ENCODE data around the gene NANS.
A peak's percentile ranks its signal among the peaks of the same experiment; 100 is the strongest.
"Not testable (repeated sequence)": the region's sequence is repeated elsewhere in the genome, so short reads cannot be mapped to it uniquely, and the experiment has no call there.

Gene NANS

DNA sequence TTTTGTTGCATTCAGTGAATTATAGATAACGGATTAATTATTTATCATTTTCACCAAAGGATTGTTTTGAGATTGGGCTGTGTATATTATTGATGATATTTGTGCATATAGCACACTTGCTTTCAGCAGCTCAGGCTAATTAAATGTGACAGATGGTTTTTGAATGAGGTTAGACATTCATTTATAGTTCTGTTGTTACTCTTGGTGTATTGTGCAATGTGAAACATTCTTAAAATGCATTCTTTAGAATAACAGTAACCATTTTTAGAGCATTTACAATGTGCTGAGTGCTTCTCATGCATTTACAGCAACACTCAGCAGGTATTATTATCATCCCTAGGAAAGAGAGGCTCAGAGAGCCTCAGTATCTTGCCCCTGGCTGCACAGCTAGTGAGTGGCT is 23.8 kb downstream of the NANS start:
- ATAC-seq = no peak

DNA sequence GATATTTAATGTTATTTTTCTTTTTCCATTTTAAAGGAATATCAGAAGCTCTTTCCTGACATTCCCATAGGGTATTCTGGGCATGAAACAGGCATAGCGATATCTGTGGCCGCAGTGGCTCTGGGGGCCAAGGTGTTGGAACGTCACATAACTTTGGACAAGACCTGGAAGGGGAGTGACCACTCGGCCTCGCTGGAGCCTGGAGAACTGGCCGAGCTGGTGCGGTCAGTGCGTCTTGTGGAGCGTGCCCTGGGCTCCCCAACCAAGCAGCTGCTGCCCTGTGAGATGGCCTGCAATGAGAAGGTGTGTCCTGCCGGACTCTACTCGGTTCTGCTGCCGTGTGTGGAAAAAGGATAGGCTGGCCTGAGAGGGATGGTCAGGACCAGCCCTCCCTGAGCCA is 24.2 kb downstream of the NANS start:
- ATAC-seq = no peak

DNA sequence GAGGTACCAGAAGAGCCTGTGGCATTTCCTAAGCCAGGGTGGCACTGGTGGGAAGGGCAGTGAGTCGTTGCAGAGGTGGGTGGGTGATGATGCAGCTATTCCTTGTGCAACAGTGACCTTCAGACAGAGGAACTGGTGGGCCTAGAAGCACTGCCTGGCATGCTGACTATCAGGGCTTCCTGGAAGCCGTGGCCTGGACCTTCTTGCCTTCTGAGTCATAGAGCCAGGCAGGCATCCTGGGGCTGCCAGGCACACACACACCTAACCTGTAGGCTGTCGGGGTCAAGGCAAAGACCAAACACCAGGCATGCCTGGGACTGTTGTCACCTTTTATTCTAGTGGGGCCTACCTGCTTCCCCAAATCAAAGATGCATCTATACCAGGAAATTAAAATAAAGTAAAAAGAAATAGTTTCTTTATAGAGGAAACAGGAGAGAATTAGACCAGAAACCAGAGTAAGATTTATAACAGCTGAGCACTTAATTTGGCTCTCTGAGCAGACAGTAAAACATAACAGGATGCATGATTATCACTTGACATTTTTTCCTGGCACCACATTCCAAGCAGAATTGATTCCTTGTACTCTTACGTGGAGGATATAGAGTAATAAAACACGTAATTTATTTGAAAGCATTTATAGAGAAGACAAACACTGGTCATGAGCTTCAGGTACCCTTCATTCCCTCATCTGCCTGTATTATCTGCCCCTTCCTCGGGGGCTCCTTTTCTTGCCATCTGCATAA is 25.1 kb downstream of the NANS start:
- ATAC-seq = peak; percentile 82 to 84

DNA sequence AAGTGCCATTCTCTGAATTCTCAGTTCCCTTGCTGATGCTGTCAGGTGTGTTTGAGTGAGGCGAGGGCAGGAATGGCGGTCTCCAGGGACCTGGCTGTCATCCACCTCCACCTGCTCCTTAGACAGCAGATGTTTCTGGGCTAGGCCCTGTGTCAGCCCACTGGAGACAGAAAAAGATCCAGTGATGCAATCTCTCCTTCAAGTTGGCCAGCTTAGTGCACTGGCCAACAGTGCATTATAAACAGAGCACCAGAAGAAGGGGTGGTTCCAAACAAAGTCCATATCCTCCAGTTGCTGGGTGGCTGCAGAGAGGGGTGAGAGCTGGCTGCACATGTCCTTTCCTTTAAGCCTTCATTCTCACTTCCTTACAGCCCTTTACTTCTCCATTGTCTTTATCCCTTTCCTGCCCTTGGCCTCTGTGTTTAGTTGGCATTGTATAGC is 26.5 kb downstream of the NANS start:
- no peak for ATAC-seq

DNA sequence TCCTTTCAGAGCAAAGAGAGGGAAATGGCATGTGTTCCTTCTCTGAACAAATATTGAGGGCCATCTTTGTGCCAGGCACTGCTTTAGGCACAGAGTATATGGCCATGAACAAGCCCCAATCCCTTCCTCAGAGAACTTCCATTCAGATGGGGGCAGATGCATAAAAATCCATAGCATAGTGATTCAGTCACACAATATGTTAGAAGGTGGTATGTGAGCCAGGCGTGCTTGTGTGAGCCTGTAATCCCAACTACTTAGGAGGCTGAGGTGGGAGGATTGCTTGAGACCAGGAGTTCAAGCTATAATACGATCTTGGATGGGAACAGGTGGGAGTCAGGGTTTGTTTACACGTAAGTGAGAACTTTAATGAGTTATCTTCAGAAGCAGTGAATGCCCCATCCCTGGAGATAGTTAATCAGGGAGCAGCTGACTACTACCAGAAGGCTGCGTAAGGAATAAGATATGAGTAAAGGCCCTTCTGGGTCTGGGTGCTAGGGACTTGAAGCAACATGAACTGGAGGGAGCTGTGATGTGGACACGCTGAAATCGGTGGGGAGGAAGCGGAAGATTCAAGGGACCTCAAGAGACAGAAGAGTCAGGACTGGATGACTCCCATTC is 27.1 kb downstream of the NANS start:
- no peak for ATAC-seq

DNA sequence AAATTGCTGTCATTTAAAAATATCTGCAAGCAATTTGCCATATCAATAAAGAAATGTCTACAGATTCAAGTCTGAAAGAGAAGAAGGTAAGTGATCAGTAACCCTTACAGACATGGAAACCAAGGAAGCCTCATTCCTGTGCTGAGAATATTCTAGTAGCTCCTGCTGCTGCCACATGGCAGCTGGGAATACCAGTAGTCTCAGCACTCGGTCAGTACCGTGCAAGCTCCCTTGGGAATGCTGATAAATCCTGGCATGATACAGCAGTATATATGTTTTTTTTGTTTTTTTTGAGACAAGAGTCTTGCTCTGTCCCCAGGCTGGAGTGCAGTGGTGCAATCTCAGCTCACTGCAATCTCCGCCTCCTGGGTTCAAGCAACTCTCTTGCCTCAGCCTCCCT is 27.9 kb downstream of the NANS start:
- ATAC-seq = no peak

DNA sequence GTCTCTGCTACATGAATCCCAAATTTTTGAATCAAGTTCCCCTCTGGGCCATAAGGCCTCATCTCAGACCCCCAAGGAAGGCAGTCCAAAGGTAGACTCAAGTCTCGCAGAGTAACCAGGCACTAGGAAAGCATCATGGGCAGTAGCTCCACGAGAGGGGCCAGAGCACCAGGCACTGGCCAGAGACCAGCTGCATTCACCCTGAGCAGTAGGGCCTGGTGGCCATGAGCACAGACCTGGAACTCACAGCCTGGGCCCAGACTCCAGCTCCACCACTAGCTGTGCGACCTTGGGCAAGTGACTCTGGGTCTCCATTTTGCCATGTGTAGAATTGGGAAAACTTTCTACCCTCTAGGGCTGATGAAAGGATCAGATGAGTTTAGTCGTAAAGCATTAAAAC is 28.5 kb downstream of the NANS start:
- no peak for ATAC-seq

DNA sequence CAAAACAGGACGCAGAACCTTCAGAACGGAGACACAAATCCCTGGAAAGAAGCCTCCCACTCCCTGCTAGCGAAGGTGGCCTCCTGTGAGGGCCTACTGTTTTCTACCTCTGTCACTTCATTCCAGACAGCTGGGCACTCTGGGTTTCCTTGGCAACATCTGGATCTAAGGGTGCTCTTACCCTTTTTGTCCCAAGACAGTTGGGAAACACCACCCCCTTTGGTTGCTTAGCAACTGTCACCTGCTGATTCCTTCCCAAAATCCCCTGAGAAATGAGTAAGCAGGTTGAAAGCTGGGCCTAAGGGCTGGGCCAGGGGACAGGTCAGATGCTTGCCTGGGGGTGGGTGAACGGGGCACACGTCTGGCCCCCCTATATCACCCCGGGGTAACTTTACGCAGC is 29.4 kb downstream of the NANS start:
- ATAC-seq = no peak

DNA sequence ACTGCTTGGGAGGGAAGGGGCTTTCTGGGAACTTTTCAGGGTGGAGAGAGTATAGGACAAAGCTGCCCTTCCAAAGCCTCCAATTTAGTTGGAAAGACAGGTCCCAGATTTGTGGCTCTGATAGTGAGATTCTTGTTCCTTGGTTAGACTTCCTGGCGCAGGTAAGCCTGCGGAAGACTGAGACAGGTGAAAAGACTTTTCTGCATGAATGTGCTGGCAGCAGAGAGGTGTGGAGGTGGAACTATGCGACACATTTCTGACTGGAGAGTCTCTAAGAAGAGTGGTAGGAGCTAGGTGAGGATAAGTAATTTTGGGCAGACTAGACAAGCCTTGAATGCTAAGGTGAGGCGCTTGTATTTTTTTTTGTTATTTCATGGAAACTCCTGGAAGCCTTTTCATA is 29.9 kb downstream of the NANS start:
- ATAC-seq = no peak

DNA sequence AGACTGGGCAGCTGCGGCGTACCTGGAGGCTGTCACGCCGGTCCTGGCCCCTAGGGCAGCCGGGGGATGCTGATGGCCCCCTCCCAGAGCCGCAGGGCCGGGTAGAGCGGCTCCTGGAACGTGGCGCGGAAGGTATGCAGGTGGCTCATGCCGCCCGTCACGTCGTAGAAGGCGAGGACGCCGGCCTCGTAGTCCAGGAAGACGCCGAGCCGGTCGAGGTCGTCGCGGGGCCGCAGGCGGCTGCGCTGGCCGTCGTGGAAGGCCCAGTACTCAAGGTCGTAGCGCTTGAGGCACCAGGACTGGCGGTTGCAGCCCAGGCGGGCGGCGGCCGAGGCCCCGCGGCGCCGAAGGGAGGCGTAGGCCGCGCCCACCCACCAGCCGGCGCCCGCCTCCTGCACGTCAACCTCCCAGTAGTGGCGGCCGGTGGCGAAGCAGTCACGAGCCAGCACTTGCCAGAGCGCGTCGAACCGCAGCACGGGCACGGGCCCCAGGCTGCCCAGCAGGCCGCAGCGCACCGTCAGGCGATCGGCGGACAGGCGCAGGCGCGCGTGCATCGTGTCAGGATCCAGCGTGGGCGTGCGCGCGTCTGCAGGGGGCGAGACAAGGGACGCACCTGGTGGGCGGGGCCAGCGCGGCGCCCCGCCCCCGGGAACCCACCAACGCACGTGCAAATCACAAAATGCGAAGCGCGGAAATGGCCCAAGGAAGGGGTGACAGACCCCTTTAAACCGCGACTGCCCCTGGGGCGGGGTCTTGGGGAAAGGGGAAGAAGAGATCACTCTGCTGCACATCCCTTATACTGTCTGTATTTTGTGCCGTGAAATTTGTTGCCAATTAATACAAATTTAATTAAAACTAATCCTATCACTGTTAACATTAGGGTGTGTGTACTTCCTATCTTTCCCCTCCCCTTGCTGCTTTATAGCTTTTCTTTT is 31.2 kb downstream of the NANS start:
- peak in 1 of 2 donors; percentile 23 for ATAC-seq

DNA sequence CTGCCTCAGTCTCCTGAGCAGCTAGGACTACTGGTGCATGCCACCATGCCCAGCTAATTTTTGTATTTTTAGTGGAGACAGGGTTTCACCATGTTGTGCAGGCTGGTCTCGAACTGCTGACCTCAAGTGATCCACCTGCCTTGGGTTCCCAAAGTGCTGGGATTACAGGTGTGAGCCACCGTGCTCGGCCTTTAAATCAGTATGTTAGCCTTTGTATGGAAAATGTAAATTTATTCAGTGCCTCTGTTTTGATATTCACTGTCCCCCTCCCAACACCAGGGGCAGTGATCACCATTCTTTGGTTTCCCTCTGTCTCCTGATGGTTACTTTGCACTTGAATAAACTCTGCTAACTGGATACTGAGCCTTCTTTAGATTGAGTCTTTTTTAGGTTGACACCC is 34.1 kb downstream of the NANS start:
- ATAC-seq = not testable (repeated sequence)

DNA sequence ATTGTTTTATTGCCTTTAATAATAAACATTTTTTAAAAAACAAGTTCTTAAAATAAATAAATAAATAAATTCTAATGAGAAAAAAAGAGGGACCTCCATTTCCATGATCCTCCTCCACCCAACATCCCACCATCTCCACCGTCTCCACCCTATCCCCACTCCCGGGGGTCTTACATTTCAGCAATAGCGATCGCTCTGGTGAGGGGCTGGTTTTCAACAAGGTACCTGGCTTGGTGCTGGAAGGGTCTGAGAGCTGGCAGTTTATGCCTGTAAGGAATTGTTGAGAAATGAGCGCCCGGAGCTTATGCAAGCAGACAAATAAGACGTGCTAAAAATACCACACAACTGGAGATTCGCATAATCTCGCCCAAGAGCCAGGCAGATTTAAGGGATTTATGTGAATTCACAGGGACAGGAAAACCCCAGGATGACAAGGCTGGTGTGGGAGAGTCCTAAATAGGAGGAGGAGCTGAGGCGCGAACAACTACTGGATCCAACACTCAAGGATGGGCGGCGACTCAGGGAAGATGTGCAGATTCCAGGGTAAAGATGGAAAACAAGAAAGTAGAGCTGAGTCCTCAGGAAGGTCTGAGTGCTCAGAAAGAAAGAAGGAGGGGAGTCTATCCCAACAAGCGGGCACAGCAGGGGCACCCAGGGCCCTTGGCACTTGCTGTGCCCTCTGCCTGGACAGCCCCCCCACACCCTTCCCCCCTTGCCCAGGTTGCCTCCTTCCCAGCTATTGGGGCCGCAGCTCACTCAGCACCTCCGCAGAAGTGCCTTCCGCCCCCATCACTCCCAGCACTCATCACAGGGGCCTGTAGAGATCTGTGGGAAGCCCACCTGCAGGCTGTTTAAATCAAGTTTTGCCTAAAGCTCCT is 35.4 kb downstream of the NANS start:
- no peak for ATAC-seq

DNA sequence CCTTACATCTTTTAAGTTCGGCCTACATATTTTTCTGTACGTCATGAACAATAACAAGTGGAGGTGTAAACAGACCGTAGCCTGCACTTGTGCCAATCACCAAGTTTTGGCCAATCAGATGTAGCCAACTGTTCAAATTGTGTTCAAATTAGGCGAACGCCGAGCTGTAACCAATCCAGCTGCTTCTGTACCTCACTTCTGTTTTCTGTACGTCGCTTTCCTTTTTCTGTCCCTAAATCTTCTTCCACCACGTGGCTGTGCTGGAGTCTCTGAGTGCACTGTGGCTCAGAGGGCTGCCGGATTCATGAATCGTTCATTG is 36.0 kb downstream of the NANS start:
- ATAC-seq = peak; percentile 72 to 81

DNA sequence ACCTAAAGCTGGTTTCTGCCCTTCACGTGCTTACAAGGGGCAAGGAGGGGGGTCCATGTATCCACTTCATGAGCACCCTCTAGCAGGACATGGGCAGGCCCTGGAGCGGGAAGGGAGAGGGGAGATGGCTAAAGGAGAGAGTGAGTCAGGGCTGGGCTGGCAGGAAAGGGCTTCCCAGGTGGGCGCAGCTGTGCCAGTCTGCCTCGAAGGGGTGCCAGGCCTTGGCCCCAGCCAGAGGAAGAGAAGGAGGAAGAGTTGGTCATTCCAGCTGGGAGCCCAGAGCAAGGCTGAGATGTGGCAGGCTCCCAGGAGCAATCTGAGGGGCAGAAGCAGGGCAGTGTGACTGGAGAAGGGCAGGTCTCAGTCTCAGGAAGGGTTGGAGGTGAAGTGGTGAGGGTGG is 37.8 kb downstream of the NANS start:
- no peak for ATAC-seq

DNA sequence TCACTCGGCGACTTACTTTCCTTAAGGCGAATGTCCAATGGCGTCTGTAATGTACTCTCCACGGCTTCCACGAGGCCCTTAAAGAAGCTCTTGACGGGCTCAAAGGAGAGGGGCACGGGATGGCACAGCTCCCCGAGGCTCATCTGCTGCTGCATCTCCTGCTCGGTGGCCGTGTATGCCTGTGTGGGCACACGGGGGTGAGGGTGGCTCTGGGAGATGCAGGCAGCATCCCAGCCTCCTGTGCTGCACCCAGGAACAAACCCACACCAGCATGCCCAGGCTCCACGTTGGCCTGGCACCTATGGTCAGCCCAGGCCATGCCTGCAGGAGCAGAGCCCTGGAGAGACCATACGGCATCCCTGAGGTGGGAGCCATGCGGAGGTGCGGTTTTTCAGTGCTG is 38.3 kb downstream of the NANS start:
- ATAC-seq = no peak

DNA sequence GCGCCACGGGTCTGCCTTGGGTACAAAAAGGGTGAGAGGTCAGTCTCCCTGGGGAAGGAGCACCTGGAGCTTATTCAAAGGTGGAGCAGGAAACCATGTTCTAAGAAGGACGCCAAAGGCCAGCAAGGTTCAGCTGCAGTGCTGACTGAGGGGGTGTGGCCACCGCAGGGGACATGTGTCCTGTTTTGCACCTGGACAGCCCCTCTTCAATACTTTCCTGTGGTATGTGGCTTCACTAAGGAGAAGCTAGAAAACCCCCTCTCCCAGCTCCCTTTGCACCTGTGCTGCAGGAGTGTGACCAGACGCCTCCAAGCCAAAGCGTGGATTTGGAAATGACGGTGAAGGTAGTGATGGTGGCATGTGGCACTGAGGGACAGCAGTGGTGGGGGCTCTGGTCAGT is 38.9 kb downstream of the NANS start:
- no peak for ATAC-seq

DNA sequence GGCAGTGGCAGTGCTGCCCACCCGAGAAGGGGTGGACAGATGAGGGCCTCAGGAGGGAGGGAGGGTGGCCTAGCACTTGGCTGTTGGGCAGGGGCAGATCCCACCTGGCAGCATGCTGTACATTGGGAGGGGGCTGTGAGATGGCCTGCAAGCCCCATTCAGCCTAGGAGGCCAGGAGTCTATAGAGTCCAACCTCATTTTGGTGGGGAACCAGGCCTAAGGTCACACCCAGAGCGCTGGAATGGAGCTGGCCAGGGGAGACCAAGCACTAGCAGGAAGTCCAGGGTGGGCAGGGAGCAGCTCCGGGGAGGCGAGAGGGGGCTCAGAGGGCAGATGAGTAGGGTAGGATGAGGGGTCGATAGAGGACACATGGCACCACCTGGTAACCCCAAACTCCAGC is 39.6 kb downstream of the NANS start:
- no peak for ATAC-seq

DNA sequence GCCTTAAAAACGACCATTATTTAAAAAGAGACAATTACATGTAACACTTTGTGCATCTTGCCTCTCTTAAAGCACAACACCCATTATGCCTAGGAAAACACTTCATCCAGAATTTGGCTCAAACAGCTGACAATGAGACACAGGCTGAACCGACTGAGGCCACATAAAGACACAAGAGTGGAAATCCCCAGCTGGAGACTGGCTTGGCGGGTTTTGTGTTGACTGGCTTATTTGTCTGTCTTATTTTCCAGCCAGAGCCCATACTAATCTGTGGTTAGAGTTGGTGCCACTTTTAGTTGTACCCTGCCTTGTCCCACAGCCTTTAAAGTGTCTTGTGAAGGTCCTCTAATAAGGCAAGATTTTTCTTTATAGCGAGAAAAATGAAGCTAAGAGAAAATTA is 41.3 kb downstream of the NANS start:
- peak; percentile 36 to 42 for ATAC-seq

DNA sequence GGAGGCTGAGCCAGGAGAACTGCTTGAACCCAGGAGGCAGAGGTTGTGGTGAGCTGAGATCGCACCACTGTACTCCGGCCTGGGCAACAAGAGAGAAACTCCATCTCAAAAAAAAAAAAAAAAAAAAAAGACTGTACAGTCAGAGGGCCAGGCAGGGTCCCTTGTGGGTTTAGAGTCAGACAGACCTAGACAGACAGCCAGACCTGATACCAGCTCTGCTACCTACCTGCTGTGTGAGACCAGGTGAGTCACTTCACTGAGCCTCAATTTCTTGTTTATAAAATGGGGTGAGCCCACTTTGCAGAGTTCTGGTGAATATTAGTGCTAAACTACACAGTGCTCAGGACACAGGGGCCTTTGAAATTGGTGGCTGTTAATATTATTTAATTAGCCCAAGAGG is 42.8 kb downstream of the NANS start:
- ATAC-seq = peak; percentile 61 to 67

DNA sequence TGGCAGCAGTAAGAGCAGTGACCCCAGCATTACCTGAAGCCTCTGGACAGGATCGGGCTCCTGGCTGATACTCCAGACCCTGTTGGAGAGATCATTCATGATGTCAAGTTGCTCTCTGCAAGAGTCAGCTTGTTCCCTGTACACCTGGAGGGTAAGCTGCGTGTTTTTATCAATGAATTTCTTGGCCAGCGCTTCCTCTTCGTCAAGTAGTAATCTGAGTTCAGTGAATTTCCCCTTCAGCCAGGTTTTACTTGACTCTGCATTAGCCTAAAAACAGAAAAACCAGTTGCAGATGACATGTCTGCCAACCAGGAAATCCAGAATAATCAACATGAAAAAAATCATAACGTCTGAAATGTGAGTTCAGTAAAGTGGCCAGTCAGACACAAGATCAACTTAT is 43.4 kb downstream of the NANS start:
- no peak for ATAC-seq

DNA sequence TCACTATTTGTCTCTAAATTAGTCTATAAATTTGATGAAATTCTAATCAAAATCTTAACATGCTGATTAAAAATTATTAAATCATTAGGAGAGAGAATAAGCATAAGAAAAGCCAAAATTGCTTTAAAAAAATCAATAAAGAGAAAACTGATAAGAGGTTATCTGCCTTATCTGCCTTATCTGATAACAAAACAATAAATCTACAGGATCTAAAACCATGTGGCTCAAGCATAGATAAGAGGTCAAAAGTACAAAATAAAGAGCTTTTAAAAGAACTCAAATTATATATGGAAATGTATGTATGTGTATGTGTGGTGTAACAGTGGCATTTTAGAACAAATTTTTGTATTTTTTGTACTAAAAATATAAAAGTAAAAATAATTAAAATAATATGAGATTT is 43.9 kb downstream of the NANS start:
- ATAC-seq = no peak

DNA sequence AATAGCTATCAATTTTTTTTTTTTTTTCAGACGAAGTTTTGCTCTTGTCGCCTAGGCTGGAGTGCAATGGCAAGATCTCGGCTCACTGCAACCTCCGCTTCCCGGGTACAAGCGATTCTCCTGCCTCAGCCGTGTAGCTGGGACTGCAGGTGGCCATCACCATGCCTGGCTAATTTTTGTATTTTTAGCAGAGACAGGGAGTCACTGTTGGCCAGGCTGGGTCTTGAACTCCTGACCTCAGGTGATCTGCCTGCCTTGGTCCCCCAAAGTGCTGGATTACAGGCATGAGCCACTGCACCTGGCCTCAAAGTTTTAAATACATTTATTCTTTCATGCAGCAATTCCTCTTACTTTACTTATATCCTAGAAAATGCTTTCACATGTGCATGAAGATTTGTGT is 44.9 kb downstream of the NANS start:
- ATAC-seq = no peak

DNA sequence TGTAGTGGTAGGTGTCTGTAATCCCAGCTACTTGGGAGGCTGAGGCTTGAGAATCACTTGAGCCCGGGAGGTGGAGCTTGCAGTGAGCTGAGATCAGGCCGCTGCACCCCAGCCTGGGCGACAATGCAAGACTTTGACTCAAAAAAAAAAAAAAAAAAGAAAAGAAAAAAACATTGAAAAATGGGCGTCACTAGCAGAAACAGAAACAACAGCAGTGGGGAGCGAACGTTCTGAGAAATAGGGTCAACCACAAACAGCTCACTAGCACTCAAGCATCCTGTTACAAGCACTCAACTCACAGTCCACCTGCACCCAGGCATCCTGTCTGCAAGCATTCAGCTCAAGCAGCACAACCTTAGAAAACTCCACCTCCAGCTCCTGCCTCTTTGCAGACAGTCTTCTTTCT is 45.3 kb downstream of the NANS start:
- peak; percentile 93 for ATAC-seq

All from activated CD4-positive, CD25-positive, alpha-beta regulatory T cell treated with anti-CD3 and anti-CD28 coated beads, Interleukin-2, amount 50 U/mL, for 24 hours (primary cell).